22Rv1 (cell line): ENCODE data around the gene AFAP1L2.

Experiments
- H3K27ac ChIP-seq: fragments of 450-650 bp; 2 replicates; pipeline ENCODE4 v1.5.1; 2017
- ZFX ChIP-seq: fragments of 450-650 bp; IDR thresholded peaks from 2 replicates; pipeline ENCODE4 v1.6.1; 2017; ENCODE audit warnings: antibody characterized with exemption, borderline replicate concordance
- TF ChIP-seq, protein P1 (sequence below): fragments of 450-650 bp; IDR thresholded peaks from 2 replicates; pipeline ENCODE4 v1.5.1; 2017; ENCODE audit warnings: mild to moderate bottlenecking

The AFAP1L2 gene

DNA sequence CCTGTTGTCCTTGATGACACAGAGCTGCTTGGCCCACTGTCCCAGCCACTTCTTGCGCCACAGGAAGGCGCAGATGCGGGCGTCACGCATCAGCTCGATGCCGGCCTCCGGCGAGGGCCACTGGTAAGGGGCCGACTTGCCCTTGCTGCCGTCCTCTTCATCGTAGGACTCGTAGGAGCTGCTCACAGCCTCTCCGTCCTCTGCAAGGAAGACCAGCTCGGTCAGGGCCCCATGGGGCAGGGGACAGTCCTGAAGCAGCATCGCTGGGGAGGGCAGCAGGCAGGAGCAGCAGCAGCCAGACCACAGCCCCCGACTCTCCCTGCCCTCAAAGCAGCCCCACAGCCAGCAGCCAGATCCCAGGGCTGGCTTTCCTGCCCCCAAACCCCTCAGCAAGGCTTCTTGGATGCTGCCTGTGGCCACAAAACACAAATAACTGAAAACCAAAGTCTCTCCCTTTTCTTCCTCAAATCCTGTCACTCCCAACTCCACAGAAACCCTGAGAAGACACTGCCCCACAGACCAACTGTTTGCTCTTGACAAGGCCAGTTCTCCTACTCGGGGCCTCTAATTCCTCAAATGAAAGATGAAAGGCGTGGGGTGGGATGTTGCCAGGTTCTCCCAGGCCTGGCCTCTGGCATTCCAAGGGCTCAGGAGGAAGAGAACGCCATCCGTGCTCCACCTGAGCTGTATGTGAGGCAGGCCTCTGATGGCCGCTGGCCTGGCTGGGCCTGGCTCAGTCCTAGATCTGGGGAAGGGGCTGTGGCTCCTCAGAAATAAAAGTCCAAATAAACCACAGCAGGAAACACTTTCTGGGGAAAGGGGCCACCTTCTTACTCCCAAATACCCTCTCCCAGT lies 88.5 kb downstream of the AFAP1L2 start:
- H3K27ac ChIP-seq = no peak overlapping the region
- no peak for TF ChIP-seq ZFX
- TF ChIP-seq, protein P1, sequence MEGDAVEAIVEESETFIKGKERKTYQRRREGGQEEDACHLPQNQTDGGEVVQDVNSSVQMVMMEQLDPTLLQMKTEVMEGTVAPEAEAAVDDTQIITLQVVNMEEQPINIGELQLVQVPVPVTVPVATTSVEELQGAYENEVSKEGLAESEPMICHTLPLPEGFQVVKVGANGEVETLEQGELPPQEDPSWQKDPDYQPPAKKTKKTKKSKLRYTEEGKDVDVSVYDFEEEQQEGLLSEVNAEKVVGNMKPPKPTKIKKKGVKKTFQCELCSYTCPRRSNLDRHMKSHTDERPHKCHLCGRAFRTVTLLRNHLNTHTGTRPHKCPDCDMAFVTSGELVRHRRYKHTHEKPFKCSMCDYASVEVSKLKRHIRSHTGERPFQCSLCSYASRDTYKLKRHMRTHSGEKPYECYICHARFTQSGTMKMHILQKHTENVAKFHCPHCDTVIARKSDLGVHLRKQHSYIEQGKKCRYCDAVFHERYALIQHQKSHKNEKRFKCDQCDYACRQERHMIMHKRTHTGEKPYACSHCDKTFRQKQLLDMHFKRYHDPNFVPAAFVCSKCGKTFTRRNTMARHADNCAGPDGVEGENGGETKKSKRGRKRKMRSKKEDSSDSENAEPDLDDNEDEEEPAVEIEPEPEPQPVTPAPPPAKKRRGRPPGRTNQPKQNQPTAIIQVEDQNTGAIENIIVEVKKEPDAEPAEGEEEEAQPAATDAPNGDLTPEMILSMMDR = no peak

DNA sequence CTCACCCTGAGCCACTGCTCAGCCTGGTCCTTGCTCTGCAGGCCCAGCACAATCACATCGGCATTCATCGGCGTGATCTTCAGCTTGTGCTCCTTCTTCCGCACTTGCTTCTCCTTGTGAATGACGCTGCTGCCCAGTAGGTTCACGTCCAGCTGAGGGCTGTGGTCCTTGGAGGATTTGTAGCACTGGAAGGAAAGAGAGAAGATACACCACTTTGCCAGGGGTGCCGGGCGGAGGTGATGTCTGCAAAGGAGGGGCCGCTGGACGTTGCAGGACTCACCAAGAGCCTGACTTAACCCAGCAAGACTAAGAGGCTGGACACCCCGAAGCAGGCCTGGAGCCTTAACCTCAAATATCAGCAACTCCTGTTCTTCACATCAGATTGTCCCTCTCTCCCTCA lies 90.4 kb downstream of the AFAP1L2 start:
- no peak overlapping the region for H3K27ac ChIP-seq
- TF ChIP-seq, protein P1 = no peak
- no peak for TF ChIP-seq ZFX

DNA sequence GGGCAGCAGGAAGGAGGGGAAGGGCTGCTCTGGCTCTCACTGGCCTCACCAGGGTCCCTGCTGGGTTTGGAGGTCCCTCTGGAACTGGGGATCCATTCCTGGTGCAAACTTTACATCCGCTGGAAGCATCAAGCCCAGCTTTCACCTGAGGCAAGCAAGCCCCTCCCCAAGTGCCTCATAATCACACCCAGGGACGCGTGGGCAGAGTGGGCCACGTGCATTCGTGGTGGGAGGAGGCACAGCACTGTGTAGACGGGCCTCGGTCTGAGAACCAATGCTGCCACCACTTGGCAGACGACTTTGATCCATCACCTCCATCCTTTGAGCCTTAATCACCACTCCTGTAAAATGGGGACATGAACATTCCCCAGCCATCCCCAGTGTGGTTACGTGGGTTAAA lies 91.2 kb downstream of the AFAP1L2 start:
- TF ChIP-seq, protein P1 = no peak
- TF ChIP-seq ZFX = no peak
- no peak overlapping the region for H3K27ac ChIP-seq

DNA sequence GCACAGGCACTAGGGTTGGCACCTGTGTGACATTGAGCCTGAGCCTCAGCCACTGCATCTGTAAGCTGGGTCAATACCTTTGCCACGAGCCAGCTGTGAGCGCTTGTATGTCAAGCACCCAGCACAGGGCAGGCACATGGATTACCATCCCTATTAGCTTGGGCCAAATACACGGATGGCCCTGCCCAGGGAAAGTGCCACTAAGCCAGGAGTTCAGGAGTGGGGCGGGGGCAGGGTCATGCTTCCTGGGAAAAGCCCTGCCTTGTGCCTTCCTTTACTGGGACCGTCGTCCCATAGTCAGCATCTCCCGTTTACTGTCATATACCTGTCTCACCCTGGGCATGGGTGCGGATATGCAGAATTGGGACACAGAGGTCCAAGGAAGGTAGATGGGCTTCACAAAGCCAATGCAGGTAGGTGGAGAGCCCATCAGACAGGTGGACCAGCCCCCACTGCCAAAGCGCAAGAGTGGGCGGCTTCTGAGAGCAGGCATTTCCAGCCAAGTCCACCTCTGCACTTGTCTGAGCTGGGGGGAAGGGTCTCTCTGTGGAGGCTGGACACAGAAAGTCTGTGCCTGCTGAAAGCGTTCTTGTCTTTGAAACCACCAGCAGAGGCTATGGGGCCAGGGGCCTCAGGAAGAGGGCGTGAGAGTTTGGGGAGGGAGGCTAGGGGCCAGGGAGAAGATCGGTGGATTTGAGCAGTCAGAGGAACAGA lies 92.6 kb downstream of the AFAP1L2 start:
- H3K27ac ChIP-seq = no peak overlapping the region
- TF ChIP-seq, protein P1 = no peak
- no peak for TF ChIP-seq ZFX

DNA sequence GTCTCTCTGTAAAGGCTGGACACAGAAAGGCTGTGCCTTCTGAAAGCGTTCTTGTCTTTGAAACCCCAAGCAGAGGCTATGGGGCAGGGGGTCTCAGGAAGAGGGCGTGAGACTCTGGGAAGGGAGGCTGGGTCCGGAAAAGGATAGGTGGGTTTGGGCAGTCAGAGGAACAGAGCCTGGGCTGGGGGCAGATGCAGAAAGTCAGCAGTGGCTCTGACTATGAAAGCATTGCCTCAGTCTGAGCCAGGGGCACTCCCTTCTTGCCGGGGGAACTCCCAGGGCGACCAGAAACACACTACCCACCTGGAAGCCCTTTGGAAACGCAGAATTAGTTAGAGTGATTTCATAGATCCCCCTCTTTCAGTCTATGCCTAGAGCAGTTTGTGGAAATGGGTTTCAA lies 93.3 kb downstream of the AFAP1L2 start:
- no peak overlapping the region for H3K27ac ChIP-seq
- TF ChIP-seq ZFX = no peak
- TF ChIP-seq, protein P1 = no peak

DNA sequence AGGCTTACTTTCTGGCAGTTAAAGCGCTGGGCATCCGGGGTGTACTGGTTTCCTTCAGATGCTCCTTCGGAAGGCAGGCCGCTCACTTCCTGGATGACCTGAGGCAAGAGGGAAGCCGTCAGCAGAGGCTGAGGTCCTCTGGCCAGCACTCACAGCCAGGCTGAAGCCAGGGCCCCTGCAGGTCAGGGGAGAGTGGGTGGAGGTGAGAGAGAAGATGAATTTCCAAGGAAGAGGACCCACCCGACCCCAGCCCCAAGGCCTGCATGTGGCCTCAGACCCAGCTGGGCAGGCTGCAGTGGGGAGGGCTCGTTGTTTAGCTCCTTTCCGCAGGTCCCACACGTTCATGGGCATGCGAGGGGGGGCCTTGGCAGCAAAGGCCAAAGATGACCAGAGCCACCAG lies 94.0 kb downstream of the AFAP1L2 start:
- TF ChIP-seq, protein P1 = no peak
- no peak for TF ChIP-seq ZFX
- no peak overlapping the region for H3K27ac ChIP-seq

DNA sequence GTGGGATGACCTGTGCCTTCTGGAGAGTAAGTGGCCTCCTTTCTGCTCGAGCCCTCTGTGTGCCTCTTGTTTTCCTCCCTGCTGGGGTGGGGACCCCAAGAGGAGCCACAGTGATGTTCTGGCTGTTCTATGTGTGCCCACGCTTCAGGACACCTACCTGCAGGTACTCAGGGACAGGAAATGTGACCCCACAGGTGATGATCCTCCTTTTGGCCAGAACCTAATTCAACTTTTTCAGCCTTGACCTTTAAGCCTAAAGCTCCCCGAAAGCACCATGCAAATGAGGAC lies 95.0 kb downstream of the AFAP1L2 start:
- TF ChIP-seq, protein P1 = no peak

More for the DNA sequence above, 95.0 kb downstream of the AFAP1L2 start:
- no peak overlapping the region for H3K27ac ChIP-seq
